Activated CD4-positive, alpha-beta T cell treated with anti-CD3 and anti-CD28 coated beads, Interleukin-2, Interleukin-4, amounts not matched to agents 100 ng/mL and 50 ng/mL, durations not matched to agents 16 hours and 8 hours (primary cell): ENCODE measurements around the gene WSCD2.

Experiments used
- DNase-seq: peaks from one replicate; pipeline ENCODE4 v3.0.0-alpha.2; 2020; ENCODE audit warnings: low spot score

WSCD2 gene

GRCh38 chr12:108270035-108270848 is 141.2 kb downstream of the WSCD2 start:
- DNase-seq, result no peak

GRCh38 chr12:108270849-108271143 is 141.7 kb downstream of the WSCD2 start:
- no peak for DNase-seq

- no peak for DNase-seq
Observed at GRCh38 chr12:108271951-108272872, 143.1 kb downstream of the WSCD2 start.

GRCh38 chr12:108273217-108273616 is 144.1 kb downstream of the WSCD2 start:
- DNase-seq, result no peak

GRCh38 chr12:108277613-108278012 is 148.5 kb downstream of the WSCD2 start:
- no peak for DNase-seq

- DNase-seq, result no peak
Observed at GRCh38 chr12:108282160-108282559, 153.1 kb downstream of the WSCD2 start.

GRCh38 chr12:108282676-108283075 is 153.6 kb downstream of the WSCD2 start:
- DNase-seq, result no peak

- DNase-seq, result no peak
Observed at GRCh38 chr12:108284163-108284562, 155.1 kb downstream of the WSCD2 start.

GRCh38 chr12:108285016-108285415 is 155.9 kb downstream of the WSCD2 start:
- no peak for DNase-seq

- no peak for DNase-seq
Observed at GRCh38 chr12:108287227-108287626, 158.1 kb downstream of the WSCD2 start.

- no peak for DNase-seq
Observed at GRCh38 chr12:108289350-108290161, 160.5 kb downstream of the WSCD2 start.

GRCh38 chr12:108295641-108296040 is 166.6 kb downstream of the WSCD2 start:
- no peak for DNase-seq

GRCh38 chr12:108296945-108297344 is 167.9 kb downstream of the WSCD2 start:
- no peak for DNase-seq

- DNase-seq, result no peak
Observed at GRCh38 chr12:108297424-108297823, 168.3 kb downstream of the WSCD2 start.

- DNase-seq, result peak; percentile 16
Observed at GRCh38 chr12:108297895-108298760, 169.0 kb downstream of the WSCD2 start.

GRCh38 chr12:108298761-108299275 is 169.7 kb downstream of the WSCD2 start:
- DNase-seq, result no peak

GRCh38 chr12:108299516-108299915 is 170.4 kb downstream of the WSCD2 start:
- DNase-seq, result no peak
